SKM-1 (cell line): Measurements from ENCODE around the gene RPS6KA4.

ENCODE experiments used
- DNase-seq: peaks from one replicate; lab custom pipeline; 2025; ENCODE audit not compliant: unreplicated experiment; lab: John Stamatoyannopoulos, UW

RPS6KA4 gene

DNA sequence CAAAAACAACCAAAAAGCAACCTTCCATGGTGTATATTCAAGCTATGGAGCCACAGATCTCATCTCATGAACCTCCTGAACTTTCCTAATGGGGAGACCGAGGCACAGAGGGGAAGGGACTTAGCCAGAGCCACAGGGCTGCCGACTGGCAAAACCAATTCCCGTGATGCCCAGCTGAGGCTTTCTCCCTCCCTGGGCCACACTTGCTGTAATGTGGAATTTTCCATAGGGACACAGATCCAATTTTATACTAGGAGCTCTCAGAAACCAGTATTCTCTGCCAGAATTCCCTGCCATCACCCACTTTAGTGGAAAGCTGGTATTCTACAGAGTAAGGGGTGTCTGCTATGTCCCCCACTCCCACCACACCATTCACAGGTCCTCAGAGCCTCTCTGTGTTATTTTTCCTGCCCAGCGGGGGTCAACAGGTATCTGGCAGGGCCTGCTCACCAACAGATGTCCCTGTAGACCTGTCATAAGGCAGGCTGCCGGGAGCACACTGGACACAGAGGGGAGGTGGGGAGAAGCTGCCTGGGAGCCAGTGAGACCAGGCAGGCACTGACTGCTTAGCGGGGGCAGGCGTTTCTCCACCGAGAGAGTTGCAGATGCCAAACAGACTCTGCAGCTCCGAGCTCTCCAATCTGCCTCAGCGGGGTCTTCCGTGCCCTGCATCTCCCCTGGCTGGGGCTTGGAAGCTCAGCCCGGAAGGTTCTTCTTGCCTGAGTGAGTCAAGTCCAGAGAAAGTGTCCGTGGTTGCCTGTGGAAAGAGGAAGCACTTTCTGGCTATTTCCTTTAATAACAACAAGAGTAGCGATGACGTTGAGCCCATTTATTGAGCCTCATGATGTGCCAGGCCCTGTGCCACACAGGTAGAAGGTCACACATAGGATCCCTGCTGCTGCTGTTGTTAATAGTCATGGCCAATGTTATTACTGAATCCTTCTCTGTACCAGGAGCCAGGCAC is 26.3 kb downstream of the RPS6KA4 start:
- DNase-seq: peak; percentile 47

DNA sequence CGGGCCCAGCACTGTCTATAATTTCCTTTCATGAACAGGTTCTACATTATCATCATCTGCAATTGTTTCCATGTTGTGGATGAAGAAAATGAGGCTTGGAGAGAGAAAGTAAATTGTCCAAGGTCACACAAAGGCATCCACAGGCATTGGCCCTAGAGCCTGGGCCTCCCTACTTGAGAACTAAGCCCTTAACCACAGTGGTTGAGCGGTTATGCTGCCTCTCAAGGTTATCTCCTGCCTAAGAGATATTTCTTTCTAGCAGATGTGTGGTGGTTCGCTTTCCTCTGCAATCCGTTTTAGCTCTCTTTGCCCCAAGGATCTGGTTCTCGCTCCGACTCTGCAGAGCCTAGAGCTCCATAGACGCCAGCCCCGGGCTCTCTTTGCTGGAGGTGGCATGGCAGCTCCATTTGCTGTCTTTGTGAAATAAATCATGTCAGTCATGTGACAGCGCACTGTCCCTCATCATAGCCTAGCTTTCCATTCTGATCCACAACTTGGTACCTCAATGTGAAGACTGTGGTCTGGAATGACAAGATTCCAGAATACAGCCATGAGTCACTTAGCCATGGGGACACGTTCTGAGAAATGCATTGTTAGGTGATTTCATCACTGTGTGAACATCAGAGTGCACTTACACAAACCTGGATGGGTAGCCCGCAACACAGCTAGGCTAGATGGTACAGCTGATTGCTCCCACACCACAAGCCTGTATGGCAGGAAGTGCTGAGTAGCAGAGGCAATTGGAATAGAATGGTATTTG is 27.2 kb downstream of the RPS6KA4 start:
- DNase-seq: peak; percentile 39

DNA sequence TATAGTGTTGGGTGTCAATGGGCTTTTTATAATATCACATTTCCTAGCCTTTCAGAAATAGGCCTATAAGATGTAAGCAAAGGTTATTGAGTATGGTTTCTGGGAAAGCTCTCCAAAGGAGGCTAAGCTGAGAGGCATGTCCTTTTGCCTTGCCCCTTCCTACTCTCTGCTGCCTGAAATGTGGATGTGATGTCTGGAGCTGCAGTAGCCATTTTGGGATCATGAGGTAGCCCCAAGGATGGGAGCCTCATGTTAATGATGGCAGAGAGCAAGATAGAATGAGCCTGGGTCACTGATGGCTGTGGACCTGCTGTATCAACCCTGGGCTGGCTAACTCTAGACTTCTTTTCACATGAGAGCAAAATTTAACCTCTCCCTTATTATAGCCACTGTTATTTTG is 29.0 kb downstream of the RPS6KA4 start:
- DNase-seq: no peak

DNA sequence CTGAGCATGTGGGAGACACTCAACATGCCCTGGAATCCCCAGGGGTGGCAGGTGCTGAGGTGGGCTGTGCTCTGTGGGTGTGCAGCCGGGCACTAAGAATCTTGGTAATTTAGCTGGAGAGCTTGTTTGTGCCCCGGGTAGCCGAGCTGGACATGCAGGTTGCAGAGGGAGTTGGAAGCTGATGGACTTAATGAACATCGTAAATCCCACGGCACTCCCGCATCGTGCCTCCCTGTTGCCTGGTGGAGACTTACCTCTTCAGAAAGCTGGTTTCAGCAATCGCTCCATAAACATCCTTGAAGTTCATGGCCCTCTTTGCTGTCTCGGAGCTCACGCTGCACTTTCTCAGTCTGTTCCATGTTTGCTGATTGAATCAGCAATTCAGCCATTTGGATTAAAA is 29.9 kb downstream of the RPS6KA4 start:
- no peak for DNase-seq

DNA sequence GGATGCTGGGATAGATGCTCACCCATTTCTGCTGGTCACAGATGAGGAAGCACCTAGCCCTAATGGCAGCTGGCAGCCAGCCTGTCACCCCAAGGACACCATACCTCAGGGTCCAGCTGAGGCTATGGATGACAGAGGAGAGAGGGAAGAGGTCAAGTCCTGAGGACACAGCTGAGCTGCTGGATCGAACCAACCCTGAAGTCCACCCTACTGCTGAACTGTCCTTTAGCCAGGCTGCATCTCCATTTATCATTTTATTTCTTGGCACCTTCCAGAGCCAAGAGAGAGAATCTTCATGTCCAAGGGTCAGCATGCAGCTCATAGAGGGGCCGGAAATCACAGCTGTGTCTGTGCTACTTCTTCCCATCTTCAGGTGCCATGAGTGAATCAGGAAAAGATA is 30.9 kb downstream of the RPS6KA4 start:
- no peak for DNase-seq

DNA sequence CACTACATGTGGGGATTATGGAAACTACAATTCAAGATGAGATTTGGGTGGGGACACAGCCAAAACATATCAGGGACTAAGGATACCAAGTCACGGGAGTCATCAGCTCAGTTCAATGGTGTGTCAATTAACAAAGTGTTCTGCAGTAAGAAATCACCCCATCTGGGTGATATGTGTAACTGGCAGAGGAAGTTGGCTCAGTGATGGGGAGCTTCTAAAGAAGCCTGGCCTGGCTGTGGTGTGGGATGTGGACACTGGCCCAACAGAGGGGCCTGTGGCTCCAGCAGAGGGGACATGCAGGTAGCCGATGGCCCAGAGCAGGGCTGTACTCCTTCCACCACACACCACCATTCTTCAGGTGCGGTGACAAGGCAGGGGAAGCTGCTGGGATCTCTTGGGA is 31.6 kb downstream of the RPS6KA4 start:
- DNase-seq: no peak

DNA sequence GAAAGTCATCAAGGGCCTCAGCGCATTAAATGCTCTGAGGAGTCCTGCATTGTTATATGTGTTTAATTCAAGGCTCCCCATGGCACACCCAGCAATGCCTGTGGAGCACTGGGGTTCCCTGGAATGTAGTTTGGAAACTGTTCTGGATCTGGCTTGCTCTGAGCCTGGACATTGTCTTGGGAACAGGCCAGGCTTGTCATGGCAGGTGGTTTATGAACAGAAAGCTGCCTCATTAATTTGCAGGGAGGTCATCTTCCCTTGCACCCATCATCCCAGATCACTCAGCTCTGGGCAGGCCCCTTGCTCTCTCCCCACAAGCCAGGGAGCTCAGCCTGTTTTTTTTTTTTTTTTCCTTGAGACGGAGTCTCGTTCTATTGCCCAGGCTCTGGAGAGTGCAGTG is 32.9 kb downstream of the RPS6KA4 start:
- no peak for DNase-seq

DNA sequence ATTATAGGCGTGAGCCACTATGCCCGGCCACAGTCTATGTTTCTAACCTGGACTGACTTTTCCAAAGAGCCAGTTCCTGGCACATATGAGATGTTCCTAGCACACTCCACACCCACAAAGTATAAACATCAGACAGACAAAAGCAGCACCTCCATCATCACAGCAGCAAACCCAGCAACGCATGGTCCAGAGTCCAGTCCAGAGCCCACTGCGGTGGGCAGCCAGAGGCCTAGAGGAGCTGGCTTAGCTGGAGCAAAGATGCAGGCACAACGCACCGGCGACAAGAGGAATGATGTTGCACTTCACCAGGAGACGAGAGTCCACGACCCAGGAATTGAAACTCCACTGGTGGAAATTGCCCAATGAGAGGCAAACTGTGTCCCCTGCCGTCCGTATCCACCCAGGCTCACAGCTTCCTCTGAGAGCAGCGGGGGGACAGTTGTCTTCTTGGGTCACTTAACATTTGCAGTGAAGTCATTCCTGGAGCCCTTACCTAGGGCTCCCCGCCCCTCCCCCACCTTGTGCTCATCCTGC is 36.6 kb downstream of the RPS6KA4 start:
- no peak for DNase-seq

DNA sequence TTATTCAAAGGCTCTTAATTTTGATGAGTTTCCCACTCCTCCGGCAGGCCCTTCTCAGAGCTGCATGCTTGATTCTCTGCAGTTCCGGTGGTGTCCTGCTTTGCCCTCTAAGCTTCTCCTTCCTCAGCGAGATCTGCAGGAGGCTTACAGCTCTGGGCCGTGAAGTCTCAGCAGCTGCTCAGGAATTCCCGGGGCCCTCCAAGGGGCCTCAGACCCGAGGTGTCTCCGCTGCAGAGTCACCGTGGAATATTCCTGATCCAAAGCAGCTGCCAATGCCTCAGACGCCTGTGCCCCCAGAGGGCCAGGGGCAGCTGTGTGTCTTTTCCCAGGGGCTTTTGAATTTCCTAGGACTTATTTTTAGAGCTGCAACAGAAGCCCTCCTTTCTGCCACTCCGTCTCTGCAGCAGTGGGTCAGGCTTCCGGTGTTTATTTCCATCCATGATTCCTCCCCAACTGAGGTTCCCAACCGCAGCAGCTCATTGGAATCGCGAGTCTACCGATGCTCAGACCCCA is 37.2 kb downstream of the RPS6KA4 start:
- DNase-seq: no peak

DNA sequence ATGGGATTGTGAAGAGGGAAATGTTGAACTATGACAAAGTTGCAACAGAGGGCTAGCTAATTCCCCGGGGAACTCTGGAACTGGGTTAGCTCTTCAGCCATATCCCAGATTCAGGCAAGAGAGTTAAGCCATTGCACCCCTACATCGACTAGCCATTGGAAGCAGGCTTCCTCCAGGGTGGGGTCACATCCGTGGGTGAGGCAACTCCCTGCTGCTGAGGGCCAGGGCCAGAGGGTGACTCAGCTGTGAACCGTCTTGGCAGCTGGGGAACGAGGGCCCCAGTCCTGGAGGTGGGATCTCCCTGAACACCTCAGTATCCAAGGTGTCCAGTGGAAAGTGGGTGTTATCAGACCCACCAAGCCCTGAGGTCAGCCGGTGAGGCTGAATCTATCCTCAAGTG is 41.1 kb downstream of the RPS6KA4 start:
- DNase-seq: no peak

DNA sequence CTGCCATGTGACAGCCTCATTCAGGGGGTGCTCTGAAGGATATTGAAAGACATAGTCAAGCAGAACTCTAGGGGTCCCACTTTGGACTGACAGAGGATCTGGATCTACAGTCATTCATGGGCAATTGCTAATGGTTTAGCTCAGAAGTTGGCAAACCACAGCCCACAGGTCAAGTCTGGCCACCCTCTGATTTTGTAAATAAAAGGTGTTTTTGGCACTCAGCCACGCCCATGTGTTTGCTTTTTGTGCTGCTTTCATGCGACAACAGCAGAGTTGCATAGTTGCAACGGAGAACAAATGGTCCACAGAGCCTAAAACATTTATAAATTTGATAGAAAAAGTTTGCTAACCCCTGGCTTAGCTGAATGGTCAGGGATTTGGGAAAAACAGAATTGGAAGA is 41.7 kb downstream of the RPS6KA4 start:
- DNase-seq: no peak

DNA sequence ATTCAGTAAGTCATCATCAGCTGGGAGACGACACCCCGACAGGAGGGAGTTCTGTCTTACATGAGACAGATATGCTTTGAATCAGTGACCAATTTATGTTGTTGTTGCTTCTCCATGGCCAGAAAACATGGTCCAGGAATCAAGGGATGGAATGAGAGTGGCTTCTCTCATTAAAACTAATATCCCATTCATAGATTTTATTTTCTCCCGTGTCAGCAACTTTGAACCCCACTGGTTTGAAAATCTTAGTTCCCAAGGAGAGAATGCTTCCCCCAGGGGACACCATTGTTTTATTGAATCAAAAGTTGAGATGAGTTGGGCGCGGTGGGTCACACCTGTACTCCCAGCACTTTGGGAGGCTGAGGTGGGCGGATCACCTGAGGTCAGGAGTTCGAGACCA is 42.8 kb downstream of the RPS6KA4 start:
- no peak for DNase-seq

DNA sequence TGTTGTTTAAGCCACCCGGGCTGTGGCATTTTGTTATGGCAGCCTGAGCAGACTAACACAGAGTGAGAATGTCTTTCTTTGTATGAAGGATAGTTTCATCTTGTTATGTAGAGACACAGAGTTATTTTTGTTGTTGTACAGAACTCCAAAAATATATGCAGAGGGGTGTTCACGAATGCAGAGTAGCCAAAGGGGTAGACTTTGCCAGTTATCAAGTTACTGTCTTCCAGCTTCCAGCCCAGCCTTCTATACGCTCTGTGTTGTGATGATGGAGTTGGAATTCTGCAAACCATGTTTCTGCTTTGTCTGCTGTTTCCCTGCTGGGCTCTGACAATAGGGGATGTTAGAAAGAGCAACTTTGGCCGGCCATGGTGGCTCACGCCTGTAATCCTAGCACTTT is 44.1 kb downstream of the RPS6KA4 start:
- no peak for DNase-seq

DNA sequence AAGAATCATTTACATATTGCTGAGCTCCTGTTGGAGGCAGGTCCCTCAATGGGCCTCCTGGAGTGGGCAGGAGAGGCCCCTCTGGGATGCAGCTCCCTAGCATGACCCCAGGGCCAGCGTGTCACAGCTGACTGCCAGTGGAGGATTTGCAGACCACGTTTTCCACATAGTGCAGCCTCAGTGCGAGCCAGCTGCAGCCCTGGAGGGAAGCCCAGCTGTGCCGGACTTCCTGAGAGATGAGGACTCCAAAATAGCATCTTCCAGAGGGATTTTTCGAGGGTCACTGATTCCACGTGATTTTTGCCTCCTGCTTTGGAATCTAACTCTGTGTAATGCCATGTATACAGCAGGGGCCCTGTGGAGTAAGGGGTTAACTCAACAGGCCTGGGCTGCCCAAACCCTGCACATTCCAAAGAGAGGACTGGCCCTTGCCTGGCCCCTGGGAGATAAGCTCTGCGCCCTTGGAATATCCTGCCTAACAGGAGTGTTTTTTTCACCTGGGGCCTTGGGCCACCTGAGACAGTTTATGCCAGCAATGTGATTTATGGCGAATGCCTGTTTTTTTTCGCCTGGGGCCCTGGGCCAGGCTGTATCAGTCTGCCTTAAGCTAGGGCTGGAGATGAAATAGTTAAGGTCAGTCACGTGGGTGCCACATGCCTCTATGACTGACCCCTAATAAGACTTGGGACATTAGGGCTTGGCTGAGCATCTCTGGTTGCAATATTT is 47.4 kb downstream of the RPS6KA4 start:
- no peak for DNase-seq

DNA sequence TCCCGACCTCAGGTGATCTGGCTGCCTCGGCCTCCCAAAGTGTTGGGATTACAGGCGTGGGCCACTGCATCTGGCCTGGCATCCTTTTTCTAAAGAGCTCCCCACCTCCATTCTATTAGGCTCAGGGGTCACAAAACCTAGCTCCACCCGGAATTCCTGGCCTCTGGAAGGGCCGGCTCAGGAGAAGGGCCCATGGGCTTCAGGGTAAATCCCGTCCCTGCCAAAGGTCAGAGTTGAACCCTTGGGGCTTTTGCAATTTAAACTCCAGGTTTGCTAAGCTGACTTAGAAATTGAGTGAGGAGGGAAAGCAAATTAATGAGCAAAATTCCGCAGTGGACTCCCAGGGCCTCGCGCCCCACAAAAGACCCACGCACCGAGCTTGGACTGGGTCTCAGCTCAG is 48.3 kb downstream of the RPS6KA4 start:
- DNase-seq: no peak

DNA sequence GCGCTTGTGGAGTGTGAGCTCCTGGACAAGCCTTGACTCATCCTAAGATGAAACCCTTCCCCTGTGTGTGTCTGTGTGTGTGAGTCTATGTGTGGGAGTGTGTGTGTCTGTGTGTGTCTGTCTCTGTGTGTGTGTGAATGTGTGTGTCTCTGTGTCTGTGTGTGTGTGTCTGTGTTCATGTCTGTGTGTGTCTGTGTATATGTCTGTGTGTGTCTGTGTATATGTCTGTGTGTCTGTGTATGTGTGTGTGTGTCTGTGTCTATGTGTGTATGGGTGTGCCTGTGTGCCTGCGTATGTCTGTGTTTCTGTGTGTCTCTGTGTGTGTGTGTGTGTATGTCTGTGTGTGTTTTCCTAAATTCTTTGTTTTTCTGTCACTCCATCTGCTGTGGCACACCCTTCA is 48.7 kb downstream of the RPS6KA4 start:
- DNase-seq: no peak

DNA sequence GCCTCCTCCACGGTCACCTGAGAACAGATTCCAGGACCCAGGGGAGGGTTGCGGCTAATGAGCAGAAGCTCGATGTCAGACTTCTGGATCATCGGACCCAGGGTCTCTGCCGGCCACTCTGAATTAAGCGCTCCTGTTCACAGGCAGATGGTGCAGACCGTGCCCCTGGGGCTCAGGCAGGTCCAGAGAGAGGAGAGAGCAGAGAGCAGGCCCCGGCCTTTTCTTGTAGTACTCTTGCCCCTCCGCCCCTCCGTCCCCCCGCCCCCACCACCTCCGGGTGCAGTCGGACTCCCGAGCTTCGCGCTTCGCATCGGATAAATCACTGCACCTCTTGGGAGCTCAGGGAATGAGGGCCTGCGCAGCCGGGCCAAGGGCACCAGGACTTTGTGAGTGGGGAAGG is 50.3 kb downstream of the RPS6KA4 start:
- DNase-seq: no peak

DNA sequence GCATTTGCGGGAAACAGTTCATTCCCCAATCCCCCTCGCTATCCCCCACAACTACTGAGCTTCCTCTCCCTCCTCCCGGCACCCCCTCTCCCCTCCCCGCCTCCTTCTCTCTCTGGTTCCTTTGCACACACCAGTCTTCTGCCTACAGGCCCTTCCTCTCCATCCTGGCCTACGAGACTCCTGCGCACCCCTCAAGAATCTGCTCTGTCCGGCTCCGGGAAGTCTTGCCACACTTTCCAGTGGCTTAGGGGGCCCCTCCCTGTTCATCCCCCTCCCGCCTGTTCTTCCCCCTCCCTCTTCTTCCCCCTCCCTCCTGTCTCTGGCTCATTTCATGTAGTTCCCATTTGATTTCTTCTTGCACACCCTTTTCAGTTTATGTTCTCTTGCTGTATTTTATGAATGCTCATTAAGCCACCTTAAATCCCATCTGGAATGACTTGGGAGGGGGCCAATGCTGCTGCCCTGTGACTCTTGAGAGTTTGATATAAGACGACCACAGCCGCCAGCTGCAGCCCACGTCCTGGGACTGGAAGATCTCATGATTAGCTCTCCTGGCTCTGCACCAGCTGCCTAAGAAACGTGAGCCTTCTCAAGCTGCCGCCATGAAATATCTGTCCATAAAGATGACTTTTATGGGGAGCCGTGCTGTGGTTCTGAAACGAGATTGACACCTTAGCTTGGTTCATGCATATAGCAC is 50.9 kb downstream of the RPS6KA4 start:
- DNase-seq: no peak

DNA sequence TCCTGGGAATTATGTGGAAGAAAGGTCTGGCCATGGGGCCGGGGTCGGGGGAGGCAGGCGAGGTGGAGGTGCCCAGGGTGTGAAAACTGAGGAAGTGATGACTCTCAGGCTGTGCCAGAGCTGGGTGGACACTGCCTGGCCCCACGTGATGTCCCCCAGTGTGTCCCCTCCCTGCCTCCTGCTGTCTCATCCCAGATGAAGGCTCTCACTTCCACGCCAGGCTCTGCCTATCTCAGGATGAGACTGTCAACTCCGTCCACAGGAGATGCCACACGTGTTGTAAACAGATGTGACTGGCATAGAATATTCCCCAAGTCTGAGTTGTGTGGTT is 51.4 kb downstream of the RPS6KA4 start:
- DNase-seq: no peak

DNA sequence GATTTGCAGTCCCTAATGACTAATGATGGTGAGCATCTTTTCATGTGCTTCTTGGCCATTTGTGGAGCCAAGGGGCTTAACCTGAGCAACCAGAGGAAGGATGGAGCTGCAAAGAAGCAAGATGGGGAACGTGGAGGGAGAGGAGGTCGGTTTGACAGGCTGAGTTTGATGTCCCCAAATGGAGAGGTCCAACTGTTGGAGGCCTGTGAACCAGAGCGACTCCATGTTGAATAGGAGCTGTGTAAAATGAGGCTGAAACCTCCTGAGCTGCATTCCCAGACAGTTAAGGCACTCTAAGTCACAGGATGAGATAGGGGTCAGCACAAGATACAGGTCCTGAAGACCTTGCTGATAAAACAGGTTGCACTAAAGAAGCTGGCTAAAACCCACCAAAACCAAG is 54.5 kb downstream of the RPS6KA4 start:
- DNase-seq: no peak

DNA sequence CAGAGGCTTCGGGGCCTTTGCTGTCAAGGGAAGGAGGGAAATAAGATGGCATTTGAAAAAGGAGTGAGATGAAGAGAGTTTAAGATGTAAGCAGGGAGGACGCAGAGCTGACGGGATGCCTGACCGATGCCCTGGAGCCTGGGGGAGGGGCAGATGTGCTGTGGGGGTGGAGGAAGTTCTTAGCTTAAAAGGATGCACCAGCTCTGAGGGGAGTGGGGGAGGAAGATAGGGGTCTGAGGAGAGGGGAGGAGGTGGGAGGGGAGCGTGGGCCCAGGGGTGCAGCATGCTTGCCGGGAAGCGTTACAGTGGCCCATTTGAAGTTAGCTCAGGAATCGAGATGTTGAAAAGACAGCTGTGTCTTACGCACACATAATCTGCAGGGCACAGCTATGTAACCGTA is 56.3 kb downstream of the RPS6KA4 start:
- DNase-seq: no peak
